Activated T-cell treated with anti-CD3 and anti-CD28 coated beads for 48 hours (primary cell): ENCODE measurements around the gene KAZN.

ENCODE experiments used
- DNase-seq: peaks from one replicate; pipeline ENCODE4 v3.0.0-alpha.2; 2020; ENCODE audit warnings: low read depth

Gene KAZN

GRCh38 chr1:14715266-14715665 lies 116.8 kb downstream of the KAZN start:
- no peak for DNase-seq

- no peak for DNase-seq
Observed at GRCh38 chr1:14715802-14716201, 117.3 kb downstream of the KAZN start.

- DNase-seq = no peak
Observed at GRCh38 chr1:14716474-14716873, 118.0 kb downstream of the KAZN start.

GRCh38 chr1:14718476-14718875 lies 120.0 kb downstream of the KAZN start:
- DNase-seq = no peak

- no peak for DNase-seq
Observed at GRCh38 chr1:14723401-14723800, 124.9 kb downstream of the KAZN start.

- no peak for DNase-seq
Observed at GRCh38 chr1:14724246-14724645, 125.8 kb downstream of the KAZN start.

GRCh38 chr1:14724678-14725077 lies 126.2 kb downstream of the KAZN start:
- no peak for DNase-seq

- no peak for DNase-seq
Observed at GRCh38 chr1:14725238-14725637, 126.8 kb downstream of the KAZN start.

GRCh38 chr1:14725695-14726094 lies 127.2 kb downstream of the KAZN start:
- DNase-seq = no peak

GRCh38 chr1:14726606-14727005 lies 128.1 kb downstream of the KAZN start:
- no peak for DNase-seq

GRCh38 chr1:14728516-14728915 lies 130.0 kb downstream of the KAZN start:
- DNase-seq = no peak

- no peak for DNase-seq
Observed at GRCh38 chr1:14732728-14733047, 134.2 kb downstream of the KAZN start.

- no peak for DNase-seq
Observed at GRCh38 chr1:14733048-14733778, 134.7 kb downstream of the KAZN start.

GRCh38 chr1:14733779-14734140 lies 135.3 kb downstream of the KAZN start:
- no peak for DNase-seq

GRCh38 chr1:14735841-14736240 lies 137.4 kb downstream of the KAZN start:
- no peak for DNase-seq

GRCh38 chr1:14737561-14738094 lies 139.1 kb downstream of the KAZN start:
- DNase-seq = no peak

GRCh38 chr1:14738235-14738634 lies 139.8 kb downstream of the KAZN start:
- no peak for DNase-seq

- DNase-seq = no peak
Observed at GRCh38 chr1:14738647-14739046, 140.2 kb downstream of the KAZN start.

GRCh38 chr1:14739082-14739832 lies 140.8 kb downstream of the KAZN start:
- DNase-seq = no peak

GRCh38 chr1:14740016-14740415 lies 141.5 kb downstream of the KAZN start:
- DNase-seq = no peak

- no peak for DNase-seq
Observed at GRCh38 chr1:14741082-14741481, 142.6 kb downstream of the KAZN start.

- DNase-seq = no peak
Observed at GRCh38 chr1:14741532-14741931, 143.0 kb downstream of the KAZN start.

- no peak for DNase-seq
Observed at GRCh38 chr1:14742181-14742980, 143.9 kb downstream of the KAZN start.
